K562 (cell line): ENCODE results near the gene COL20A1.

Source experiments
- CXXC5 ChIP-seq: fragments of 250-450 bp; sonication (Bioruptor Pico); IDR thresholded peaks from 2 replicates; pipeline ENCODE4 v1.8.0; 2022; ENCODE audit warnings: inconsistent platforms, mild to moderate bottlenecking, moderate library complexity
- MAZ ChIP-seq, 2 experiments: fragments of 450-650 bp in 1 of 2; sonication (generic) in 1 of 2; formaldehyde crosslinking; IDR thresholded peaks in 1 of 2; conservative IDR thresholded peaks in 1 of 2; 2 replicates each; pipeline versions ENCODE4 v1.4.0 to v1.5.0; 2020; ENCODE audit warnings: mild to moderate bottlenecking in 1 of 2, missing genetic modification reagents in 1 of 2
- PCBP1 ChIP-seq: fragments of 200-400 bp; formaldehyde crosslinking; IDR thresholded peaks from 2 replicates; pipeline ENCODE4 v1.6.1; 2018; ENCODE audit warnings: mild to moderate bottlenecking, low read depth, low read length; ENCODE audit not compliant: poor library complexity, severe bottlenecking
- SIN3A ChIP-seq, 2 experiments: fragments of 150-350 bp in 1 of 2; IDR thresholded peaks; 2 replicates each; pipeline ENCODE4 v1.6.1; 2011 to 2016; ENCODE audit warnings: borderline replicate concordance in 2 of 2, low read depth in 2 of 2, low read length in 2 of 2, mild to moderate bottlenecking in 2 of 2, moderate library complexity in 2 of 2; ENCODE audit not compliant: control insufficient read depth in 1 of 2
- SMC3 ChIP-seq: conservative IDR thresholded peaks from 2 replicates; pipeline ENCODE4 v1.6.1; 2011; ENCODE audit warnings: low read depth, low read length, improper control_type of control experiment; ENCODE audit not compliant: insufficient read depth
- ZNF140 ChIP-seq: fragments of 250-450 bp; sonication (Bioruptor Pico); IDR thresholded peaks from 2 replicates; pipeline ENCODE4 v1.8.0; 2021; ENCODE audit warnings: moderate library complexity, mild to moderate bottlenecking, inconsistent platforms
- ZNF3 ChIP-seq: fragments of 250-450 bp; sonication (Bioruptor Pico); IDR thresholded peaks from 2 replicates; pipeline ENCODE4 v1.5.0; 2021; ENCODE audit warnings: mild to moderate bottlenecking, moderate library complexity

- TF ChIP-seq ZNF3 (CRISPR knock-in tag) (no peak), PCBP1 (no peak), CXXC5 (CRISPR knock-in tag) (no peak), SMC3 (no peak), SIN3A (IDR thresholded peaks at IDR 0.05; ENCODE audit: borderline replicate concordance in 2 of 2, control insufficient read depth in 1 of 2, low read depth in 2 of 2, low read length in 2 of 2) (no peak), MAZ (CRISPR knock-in tag; conservative IDR thresholded peaks at IDR 0.05 in 1 of 2, IDR thresholded peaks at IDR 0.05 in 1 of 2) (no peak), ZNF140 (CRISPR knock-in tag) (no peak)
Observed at GRCh38 chr20:63248835-63249591, 44.0 kb upstream of the COL20A1 start.
